Fibroblast of lung (primary cell): ENCODE data around the gene WDR90. TPM values are rescaled to one million over a fixed set of nuclear protein-coding genes. Genes with fewer than 3 reads are reported as not detected.

Experiments used
- DNase-seq, 2 donors: peaks; one replicate each; pipeline versions ENCODE4 v3.0.0 to v3.0.0-alpha.2; 2010; ENCODE audit warnings: low read depth in 2 of 2
- H2AFZ ChIP-seq: 2 replicates; pipeline ENCODE4 v1.5.1; 2012; ENCODE audit warnings: low read length, control low read depth, inconsistent platforms
- H3K27ac ChIP-seq: 2 replicates; pipeline ENCODE4 v1.5.1; 2011; ENCODE audit warnings: low read length, control low read depth; ENCODE audit not compliant: insufficient read depth
- H3K27me3 ChIP-seq: 2 replicates; pipeline ENCODE4 v1.5.1; 2011; ENCODE audit warnings: mild to moderate bottlenecking, low read length; ENCODE audit not compliant: control insufficient read depth, insufficient read depth
- H3K36me3 ChIP-seq: 2 replicates; pipeline ENCODE4 v1.5.1; 2011; ENCODE audit warnings: low read length; ENCODE audit not compliant: control insufficient read depth, insufficient read depth
- H3K4me1 ChIP-seq: 2 replicates; pipeline ENCODE4 v1.5.1; 2011; ENCODE audit warnings: low read length; ENCODE audit not compliant: control insufficient read depth, insufficient read depth; ENCODE audit errors: extremely low read depth
- H3K4me2 ChIP-seq: 2 replicates; pipeline ENCODE4 v1.5.1; 2011; ENCODE audit warnings: low read length, control low read depth; ENCODE audit not compliant: insufficient read depth; ENCODE audit errors: extremely low read depth
- H3K4me3 ChIP-seq, 4 experiments: fragments of 200-600 bp in 1 of 4; sonication (generic) in 1 of 4; replicated peaks in 1 of 4; 2 replicates each; pipeline ENCODE4 v1.5.1; 2011 to 2016; ENCODE audit warnings: low read length in 4 of 4, low read depth in 3 of 4, mild to moderate bottlenecking in 3 of 4, control low read depth in 2 of 4, inconsistent platforms in 1 of 4, mixed read lengths in 1 of 4; ENCODE audit not compliant: insufficient read depth in 1 of 4; ENCODE audit errors: control extremely low read depth in 1 of 4
- H3K79me2 ChIP-seq: 2 replicates; pipeline ENCODE4 v1.5.1; 2012; ENCODE audit warnings: mild to moderate bottlenecking, low read length, inconsistent platforms; ENCODE audit not compliant: control insufficient read depth, insufficient read depth
- H3K9ac ChIP-seq: 2 replicates; pipeline ENCODE4 v1.5.1; 2011; ENCODE audit warnings: mild to moderate bottlenecking, low read length, control low read depth; ENCODE audit not compliant: insufficient read depth
- H3K9me3 ChIP-seq: 2 replicates; pipeline ENCODE4 v1.5.1; 2012; ENCODE audit warnings: low read depth, low read length; ENCODE audit not compliant: control insufficient read depth, insufficient read depth
- H4K20me1 ChIP-seq: 2 replicates; pipeline ENCODE4 v1.5.1; 2011; ENCODE audit warnings: low read length; ENCODE audit not compliant: control insufficient read depth, insufficient read depth; ENCODE audit errors: extremely low read depth
- EZH2 ChIP-seq: IDR thresholded peaks from 2 replicates; pipeline ENCODE4 v1.5.1; 2012; ENCODE audit warnings: low read length, control low read depth, mild to moderate bottlenecking; ENCODE audit errors: missing control alignments
- polyA plus RNA-seq, 2 donors: library from polyadenylated mRNA; depleted of rRNA in 1 of 2; stranded (reverse) in 1 of 2; unstranded in 1 of 2; fragments of >200 nt; gene quantifications; 2 replicates each; pipeline ENCODE4 v1.2.1, GENCODE V29; 2011 to 2012; ENCODE audit warnings: missing spikeins in 1 of 2
- total RNA-seq: library from RNA; depleted of rRNA; stranded (reverse); fragments of >200 nt; gene quantifications from 2 replicates; pipeline ENCODE4 v1.2.1, GENCODE V29; 2014
- TF ChIP-seq, protein P1 (sequence below), 2 donors: IDR thresholded peaks in 1 of 2; conservative IDR thresholded peaks in 1 of 2; 1 replicate in 1 of 2; 2 replicates in 1 of 2; pipeline ENCODE4 v1.5.1; 2011 to 2012; ENCODE audit warnings: low read length in 2 of 2, control low read depth in 1 of 2, inconsistent platforms in 1 of 2, low read depth in 1 of 2, mild to moderate bottlenecking in 1 of 2

The WDR90 gene
- total and polyA plus RNA-seq, 2 donors (not counting 1 experiment from before 2014, with no cell fraction given) = 2.9 to 4.8 TPM

DNA sequence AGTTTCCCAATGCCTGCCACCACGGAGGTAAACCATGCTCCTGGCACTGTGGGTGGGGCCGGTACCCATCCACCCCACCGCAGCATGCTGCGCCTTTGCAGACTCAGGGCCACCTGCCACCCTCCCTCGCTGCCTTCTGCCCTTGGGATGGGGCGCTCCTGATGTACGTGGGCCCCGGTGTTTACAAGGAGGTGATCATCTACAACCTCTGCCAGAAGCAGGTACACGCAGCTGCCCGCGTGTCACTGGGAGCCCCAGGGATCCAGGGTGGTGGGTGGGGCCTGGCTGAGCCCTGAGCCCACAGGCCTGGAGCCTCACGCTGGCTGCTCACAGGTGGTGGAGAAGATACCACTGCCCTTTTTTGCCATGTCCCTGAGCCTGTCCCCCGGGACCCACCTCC, 17.4 kb downstream of the WDR90 start:
- no peak for DNase-seq
- peaks cover 7% of the 10 kb centered on the region for H3K4me1 ChIP-seq
- no peak overlapping the region for H3K27ac ChIP-seq
- H3K27me3 ChIP-seq = no peaks in the 10 kb centered on the region
- TF ChIP-seq, protein P1, sequence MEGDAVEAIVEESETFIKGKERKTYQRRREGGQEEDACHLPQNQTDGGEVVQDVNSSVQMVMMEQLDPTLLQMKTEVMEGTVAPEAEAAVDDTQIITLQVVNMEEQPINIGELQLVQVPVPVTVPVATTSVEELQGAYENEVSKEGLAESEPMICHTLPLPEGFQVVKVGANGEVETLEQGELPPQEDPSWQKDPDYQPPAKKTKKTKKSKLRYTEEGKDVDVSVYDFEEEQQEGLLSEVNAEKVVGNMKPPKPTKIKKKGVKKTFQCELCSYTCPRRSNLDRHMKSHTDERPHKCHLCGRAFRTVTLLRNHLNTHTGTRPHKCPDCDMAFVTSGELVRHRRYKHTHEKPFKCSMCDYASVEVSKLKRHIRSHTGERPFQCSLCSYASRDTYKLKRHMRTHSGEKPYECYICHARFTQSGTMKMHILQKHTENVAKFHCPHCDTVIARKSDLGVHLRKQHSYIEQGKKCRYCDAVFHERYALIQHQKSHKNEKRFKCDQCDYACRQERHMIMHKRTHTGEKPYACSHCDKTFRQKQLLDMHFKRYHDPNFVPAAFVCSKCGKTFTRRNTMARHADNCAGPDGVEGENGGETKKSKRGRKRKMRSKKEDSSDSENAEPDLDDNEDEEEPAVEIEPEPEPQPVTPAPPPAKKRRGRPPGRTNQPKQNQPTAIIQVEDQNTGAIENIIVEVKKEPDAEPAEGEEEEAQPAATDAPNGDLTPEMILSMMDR (conservative IDR thresholded peaks at IDR 0.05 in 1 of 2, IDR thresholded peaks at IDR 0.05 in 1 of 2; ENCODE audit: low read depth in 1 of 2, low read length in 2 of 2) = no peak
- TF ChIP-seq EZH2 = no peak
- H2AFZ ChIP-seq = no peak overlapping the region
- no peaks in the 10 kb centered on the region for H4K20me1 ChIP-seq
- peaks cover 23% of the 10 kb centered on the region for H3K79me2 ChIP-seq
- H3K9ac ChIP-seq = no peak overlapping the region
- H3K9me3 ChIP-seq = no peaks in the 10 kb centered on the region
- no peak overlapping the region for H3K4me2 ChIP-seq
- no peak overlapping the region for H3K4me3 ChIP-seq
- peaks cover 25% of the 10 kb centered on the region for H3K36me3 ChIP-seq

DNA sequence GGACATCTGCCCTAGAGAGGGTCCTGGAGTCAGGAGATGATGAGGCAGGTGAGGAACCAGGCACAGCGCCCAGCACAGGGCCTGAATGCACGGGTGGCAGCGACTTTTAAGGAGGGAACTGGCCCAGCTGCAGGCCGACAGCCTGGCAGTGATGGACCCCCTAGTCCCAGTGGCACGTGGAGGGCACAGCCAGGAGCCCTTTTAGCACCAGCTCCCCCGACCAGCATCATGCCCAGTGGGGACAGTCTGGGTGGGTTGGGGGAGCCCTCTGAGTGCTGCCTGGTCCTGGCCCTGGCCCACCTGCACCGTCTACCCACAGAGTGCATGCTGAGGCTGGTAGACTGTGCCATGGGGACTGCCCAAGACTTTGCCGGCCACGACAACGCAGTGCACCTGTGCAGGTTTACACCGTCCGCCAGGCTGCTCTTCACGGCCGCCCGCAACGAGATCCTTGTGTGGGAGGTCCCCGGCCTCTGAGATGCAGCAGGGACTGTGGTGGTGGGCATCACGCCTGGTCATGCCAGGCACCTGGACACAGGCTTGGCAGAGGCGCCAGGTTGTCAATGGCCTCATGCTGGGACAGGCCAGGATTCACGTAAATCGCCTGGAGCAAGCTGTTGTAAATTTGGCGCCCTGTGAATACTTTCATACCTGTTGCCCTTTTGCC, 18.1 kb downstream of the WDR90 start:
- H4K20me1 ChIP-seq = no peaks in the 10 kb centered on the region
- no peak overlapping the region for H3K4me2 ChIP-seq
- TF ChIP-seq EZH2 = no peak
- TF ChIP-seq, protein P1 (conservative IDR thresholded peaks at IDR 0.05 in 1 of 2, IDR thresholded peaks at IDR 0.05 in 1 of 2; ENCODE audit: low read depth in 1 of 2, low read length in 2 of 2) = no peak
- peaks cover 23% of the 10 kb centered on the region for H3K79me2 ChIP-seq
- peak overlapping the region; percentile 89 for H2AFZ ChIP-seq
- H3K36me3 ChIP-seq = peaks cover 31% of the 10 kb centered on the region
- H3K9me3 ChIP-seq = no peaks in the 10 kb centered on the region
- no peak overlapping the region for H3K9ac ChIP-seq
- H3K4me1 ChIP-seq = peaks cover 7% of the 10 kb centered on the region
- H3K4me3 ChIP-seq = no peak overlapping the region
- no peaks in the 10 kb centered on the region for H3K27me3 ChIP-seq
- DNase-seq = no peak
- peak overlapping the region; percentile 19 for H3K27ac ChIP-seq

DNA sequence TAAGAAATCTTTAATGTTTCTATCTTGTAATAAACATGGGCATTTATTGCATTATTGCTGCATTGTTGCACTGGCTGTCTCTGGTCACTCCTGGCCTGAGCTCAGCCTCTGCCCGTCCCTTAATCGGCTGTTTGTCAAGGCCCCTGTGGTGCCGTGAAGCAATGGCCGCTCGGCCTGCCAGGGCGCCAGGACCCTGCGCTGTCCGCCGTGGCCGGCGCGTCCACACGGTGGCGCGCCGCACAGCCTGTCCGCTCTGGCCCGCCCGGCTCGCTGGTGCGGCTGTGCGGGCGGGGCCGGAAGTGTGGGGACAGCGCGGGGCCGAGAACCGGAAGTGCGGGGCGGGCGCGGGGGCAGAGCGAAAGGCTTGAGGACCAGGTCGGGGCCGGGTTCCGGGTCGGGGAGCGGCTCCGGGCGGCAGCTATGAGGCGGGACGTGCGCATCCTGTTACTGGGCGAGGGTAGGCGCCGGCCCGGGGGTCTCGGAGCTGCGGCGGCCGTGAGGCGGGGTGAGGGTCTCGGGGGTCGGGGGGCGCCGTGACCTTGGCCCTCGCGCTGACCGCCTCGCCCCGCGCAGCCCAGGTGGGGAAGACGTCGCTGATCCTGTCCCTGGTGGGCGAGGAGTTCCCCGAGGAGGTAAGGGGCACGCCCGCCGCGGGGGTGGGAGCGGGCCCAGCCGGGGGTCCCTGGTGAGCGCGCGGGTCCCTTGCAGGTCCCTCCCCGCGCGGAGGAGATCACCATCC, 18.8 kb downstream of the WDR90 start, which contains the start of gene RHOT2:
Gene RHOT2, plus strand, starts transcription at position 353 of the 739 bp plus-strand sequence. Its CDS starts 68 bp downstream, at position 421.
- no peaks in the 10 kb centered on the region for H4K20me1 ChIP-seq
- TF ChIP-seq, protein P1 (conservative IDR thresholded peaks at IDR 0.05 in 1 of 2, IDR thresholded peaks at IDR 0.05 in 1 of 2; ENCODE audit: low read depth in 1 of 2, low read length in 2 of 2) = peak; percentile 38 to 56
- TF ChIP-seq EZH2 = no peak
- H3K27ac ChIP-seq = peak within 1 kb of the TSS; percentile 73
- peak; percentile 84 to 88 for DNase-seq
- H3K4me3 ChIP-seq = peak within 1 kb of the TSS; percentile 66 to 90 (median 88)
- peak within 1 kb of the TSS; percentile 89 for H3K9ac ChIP-seq
- H3K9me3 ChIP-seq = no peaks in the 10 kb centered on the region
- H3K4me2 ChIP-seq = peak within 1 kb of the TSS; percentile 94
- H2AFZ ChIP-seq = peak within 1 kb of the TSS; percentile 89
- peaks cover 38% of the 10 kb centered on the region for H3K36me3 ChIP-seq
- no peaks in the 10 kb centered on the region for H3K27me3 ChIP-seq
- peaks cover 7% of the 10 kb centered on the region for H3K4me1 ChIP-seq
- H3K79me2 ChIP-seq = peaks cover 23% of the 10 kb centered on the region
